ENCODE measurements around the gene EIF5B. TPM values are rescaled to one million over a fixed set of nuclear protein-coding genes. Genes with fewer than 3 reads are reported as not detected.

The EIF5B gene
- total and polyA plus RNA-seq, 2 donors (not counting 1 experiment from before 2014, with no cell fraction given), result 7.4 to 22.8 TPM

DNA sequence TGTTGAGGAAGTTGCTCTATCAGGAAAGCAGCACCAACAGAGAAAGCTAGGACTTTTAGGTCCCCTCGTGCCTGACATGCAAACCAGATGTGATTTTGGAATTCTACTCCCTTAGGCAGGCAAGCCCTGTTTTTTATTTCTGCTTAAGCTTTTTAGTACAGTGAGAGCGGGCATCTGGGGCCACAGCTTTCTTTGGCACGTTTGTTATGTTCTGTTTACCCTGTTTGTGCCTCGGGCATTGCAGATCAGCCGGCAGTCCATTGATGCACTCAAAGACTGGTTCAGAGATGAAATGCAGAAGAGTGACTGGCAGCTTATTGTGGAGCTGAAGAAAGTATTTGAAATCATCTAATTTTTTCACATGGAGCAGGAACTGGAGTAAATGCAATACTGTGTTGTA is 61.9 kb downstream of the EIF5B start:
- Histone ChIP-seq H3K4me3 (replicated peaks in 1 of 4; ENCODE audit: control extremely low read depth in 1 of 4, insufficient read depth in 1 of 4, low read depth in 3 of 4, low read length in 4 of 4) (no peak overlapping the region), H3K79me2 (ENCODE audit: control insufficient read depth, insufficient read depth, low read length) (no peaks in the 10 kb centered on the region), H3K9me3 (ENCODE audit: control insufficient read depth, insufficient read depth, low read depth, low read length) (no peaks in the 10 kb centered on the region), H3K9ac (ENCODE audit: insufficient read depth, low read length) (no peak overlapping the region), H2AFZ (ENCODE audit: low read length) (no peak overlapping the region), H3K27ac (ENCODE audit: insufficient read depth, low read length) (no peak overlapping the region), H4K20me1 (ENCODE audit: control insufficient read depth, extremely low read depth, insufficient read depth, low read length) (no peaks in the 10 kb centered on the region), H3K4me1 (ENCODE audit: control insufficient read depth, extremely low read depth, insufficient read depth, low read length) (no peaks in the 10 kb centered on the region), H3K36me3 (ENCODE audit: control insufficient read depth, insufficient read depth, low read length) (peaks cover 10% of the 10 kb centered on the region), H3K27me3 (ENCODE audit: control insufficient read depth, insufficient read depth, low read length) (no peaks in the 10 kb centered on the region), H3K4me2 (ENCODE audit: extremely low read depth, insufficient read depth, low read length) (no peak overlapping the region)
- no peak for DNase-seq (ENCODE audit: low read depth in 2 of 2)
- TF ChIP-seq EZH2 (IDR thresholded peaks at IDR 0.05; ENCODE audit: low read length, missing control alignments), result no peak
- no peak for TF ChIP-seq CTCF (conservative IDR thresholded peaks at IDR 0.05 in 1 of 2, IDR thresholded peaks at IDR 0.05 in 1 of 2; ENCODE audit: low read depth in 1 of 2, low read length in 2 of 2)

- H3K36me3 ChIP-seq (ENCODE audit: control insufficient read depth, insufficient read depth, low read length), result peaks cover 15% of the 10 kb centered on the region
- TF ChIP-seq EZH2 (IDR thresholded peaks at IDR 0.05; ENCODE audit: low read length, missing control alignments) (no peak), CTCF (conservative IDR thresholded peaks at IDR 0.05 in 1 of 2, IDR thresholded peaks at IDR 0.05 in 1 of 2; ENCODE audit: low read depth in 1 of 2, low read length in 2 of 2) (no peak)
- H2AFZ ChIP-seq (ENCODE audit: low read length), result no peak overlapping the region
- H4K20me1 ChIP-seq (ENCODE audit: control insufficient read depth, extremely low read depth, insufficient read depth, low read length), result no peaks in the 10 kb centered on the region
- no peak overlapping the region for H3K27ac ChIP-seq (ENCODE audit: insufficient read depth, low read length)
- no peak overlapping the region for H3K4me3 ChIP-seq (replicated peaks in 1 of 4; ENCODE audit: control extremely low read depth in 1 of 4, insufficient read depth in 1 of 4, low read depth in 3 of 4, low read length in 4 of 4)
- no peaks in the 10 kb centered on the region for H3K4me1 ChIP-seq (ENCODE audit: control insufficient read depth, extremely low read depth, insufficient read depth, low read length)
- no peak for DNase-seq (ENCODE audit: low read depth in 2 of 2)
- H3K9me3 ChIP-seq (ENCODE audit: control insufficient read depth, insufficient read depth, low read depth, low read length), result no peaks in the 10 kb centered on the region
- H3K9ac ChIP-seq (ENCODE audit: insufficient read depth, low read length), result no peak overlapping the region
- no peak overlapping the region for H3K4me2 ChIP-seq (ENCODE audit: extremely low read depth, insufficient read depth, low read length)
- H3K79me2 ChIP-seq (ENCODE audit: control insufficient read depth, insufficient read depth, low read length), result no peaks in the 10 kb centered on the region
- no peaks in the 10 kb centered on the region for H3K27me3 ChIP-seq (ENCODE audit: control insufficient read depth, insufficient read depth, low read length)
Observed at GRCh38 chr2:99399795-99400194, 62.6 kb downstream of the EIF5B start.

DNA sequence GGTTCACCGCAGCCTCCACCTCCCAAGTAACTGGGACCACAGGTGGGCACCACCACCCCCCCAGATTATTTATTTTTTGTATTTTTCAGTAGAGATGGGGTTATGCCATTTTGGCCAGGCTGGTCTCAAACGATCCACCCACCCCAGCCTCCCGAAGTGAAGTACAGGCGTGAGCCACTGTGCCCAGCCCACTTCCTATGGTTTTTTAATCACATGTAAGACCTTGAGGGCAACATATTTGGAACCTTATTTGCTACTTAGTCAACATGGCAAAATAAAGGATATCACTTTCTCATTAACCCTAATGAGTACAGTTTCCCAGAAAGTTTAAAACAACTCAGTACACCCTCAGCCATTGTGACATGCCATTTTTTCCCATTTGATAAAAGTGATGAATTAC is 64.7 kb downstream of the EIF5B start:
- Histone ChIP-seq H3K36me3 (ENCODE audit: control insufficient read depth, insufficient read depth, low read length) (peaks cover 14% of the 10 kb centered on the region), H2AFZ (ENCODE audit: low read length) (no peak overlapping the region), H3K9ac (ENCODE audit: insufficient read depth, low read length) (no peak overlapping the region), H3K27me3 (ENCODE audit: control insufficient read depth, insufficient read depth, low read length) (no peaks in the 10 kb centered on the region), H3K4me3 (replicated peaks in 1 of 4; ENCODE audit: control extremely low read depth in 1 of 4, insufficient read depth in 1 of 4, low read depth in 3 of 4, low read length in 4 of 4) (no peak overlapping the region), H3K4me2 (ENCODE audit: extremely low read depth, insufficient read depth, low read length) (no peak overlapping the region), H3K27ac (ENCODE audit: insufficient read depth, low read length) (no peak overlapping the region), H4K20me1 (ENCODE audit: control insufficient read depth, extremely low read depth, insufficient read depth, low read length) (no peaks in the 10 kb centered on the region), H3K9me3 (ENCODE audit: control insufficient read depth, insufficient read depth, low read depth, low read length) (no peaks in the 10 kb centered on the region), H3K4me1 (ENCODE audit: control insufficient read depth, extremely low read depth, insufficient read depth, low read length) (no peaks in the 10 kb centered on the region), H3K79me2 (ENCODE audit: control insufficient read depth, insufficient read depth, low read length) (no peaks in the 10 kb centered on the region)
- no peak for TF ChIP-seq EZH2 (IDR thresholded peaks at IDR 0.05; ENCODE audit: low read length, missing control alignments)
- no peak for TF ChIP-seq CTCF (conservative IDR thresholded peaks at IDR 0.05 in 1 of 2, IDR thresholded peaks at IDR 0.05 in 1 of 2; ENCODE audit: low read depth in 1 of 2, low read length in 2 of 2)
- DNase-seq (ENCODE audit: low read depth in 2 of 2), result no peak
